ENCODE data around the gene PCSK1. TPM values are rescaled to one million over a fixed set of nuclear protein-coding genes. Genes with fewer than 3 reads are reported as not detected.
A peak's percentile ranks its signal among the peaks of the same experiment; 100 is the strongest.

Gene PCSK1
- total RNA-seq, 3 donors from 2014 or later, result 1.5 to 4.4 (median 3.7) TPM

- ATAC-seq, result no peak
- Histone ChIP-seq H3K36me3 (ENCODE audit: low read depth) (no peaks in the 10 kb centered on the region), H3K4me3 (no peak overlapping the region), H3K4me1 (ENCODE audit: low read depth) (no peaks in the 10 kb centered on the region), H3K9me3 (no peaks in the 10 kb centered on the region)
- DNase-seq, result no peak
- intact Hi-C loops (cut with DNase I, micrococcal nuclease), result no loop called here
- TF ChIP-seq CTCF (IDR thresholded peaks at IDR 0.05), result no peak
Observed at GRCh38 chr5:96350678-96351077, 82.4 kb downstream of the PCSK1 start.

- no peaks in the 10 kb centered on the region for H3K4me1 ChIP-seq (ENCODE audit: low read depth)
- no peak for TF ChIP-seq CTCF (IDR thresholded peaks at IDR 0.05)
- intact Hi-C loops (cut with DNase I, micrococcal nuclease), result loop anchor here in 1 of 2 donors (5.0 kb wide), 1 partner anchor 249 kb away; no protein-coding TSS in a partner anchor
- H3K36me3 ChIP-seq (ENCODE audit: low read depth), result no peaks in the 10 kb centered on the region
- ATAC-seq (no peak), DNase-seq (no peak)
- no peak overlapping the region for H3K4me3 ChIP-seq
- H3K9me3 ChIP-seq, result no peaks in the 10 kb centered on the region
Observed at GRCh38 chr5:96348536-96348935, 84.5 kb downstream of the PCSK1 start.

GRCh38 chr5:96347502-96348292 lies 85.4 kb downstream of the PCSK1 start:
- Histone ChIP-seq H3K9me3 (no peaks in the 10 kb centered on the region), H3K36me3 (ENCODE audit: low read depth) (no peaks in the 10 kb centered on the region), H3K4me1 (ENCODE audit: low read depth) (no peaks in the 10 kb centered on the region), H3K4me3 (no peak overlapping the region)
- no peak for ATAC-seq
- intact Hi-C loops (cut with DNase I, micrococcal nuclease), result loop anchor here (2.0 to 5.0 kb wide), 2 partner anchors 250 to 253 kb away; no protein-coding TSS in a partner anchor
- TF ChIP-seq CTCF (IDR thresholded peaks at IDR 0.05), result no peak
- DNase-seq, result no peak

GRCh38 chr5:96344678-96345577 lies 88.1 kb downstream of the PCSK1 start:
- Histone ChIP-seq H3K9me3 (no peaks in the 10 kb centered on the region), H3K36me3 (ENCODE audit: low read depth) (no peaks in the 10 kb centered on the region), H3K4me3 (no peak overlapping the region), H3K4me1 (ENCODE audit: low read depth) (no peaks in the 10 kb centered on the region)
- intact Hi-C loops (cut with DNase I, micrococcal nuclease), result loop anchor here in 1 of 2 donors (5.0 kb wide), 1 partner anchor 252 kb away; no protein-coding TSS in a partner anchor
- DNase-seq (peak in 1 of 3 donors; percentile 55), ATAC-seq (peak; percentile 96)
- TF ChIP-seq CTCF (IDR thresholded peaks at IDR 0.05), result peak; percentile 14

GRCh38 chr5:96343094-96343493 lies 90.0 kb downstream of the PCSK1 start:
- DNase-seq (no peak), ATAC-seq (no peak)
- Histone ChIP-seq H3K9me3 (no peaks in the 10 kb centered on the region), H3K4me3 (no peak overlapping the region), H3K36me3 (ENCODE audit: low read depth) (no peaks in the 10 kb centered on the region), H3K4me1 (ENCODE audit: low read depth) (no peaks in the 10 kb centered on the region)
- no peak for TF ChIP-seq CTCF (IDR thresholded peaks at IDR 0.05)
- intact Hi-C loops (cut with DNase I, micrococcal nuclease), result no loop called here
